Fibroblast of lung (primary cell): ENCODE results near the gene MAPKAPK3. TPM values are rescaled to one million over a fixed set of nuclear protein-coding genes. Genes with fewer than 3 reads are reported as not detected.

Experiments
- DNase-seq, 2 donors: peaks; one replicate each; pipeline versions ENCODE4 v3.0.0 to v3.0.0-alpha.2; 2010; ENCODE audit warnings: low read depth in 2 of 2
- H2AFZ ChIP-seq: 2 replicates; pipeline ENCODE4 v1.5.1; 2012; ENCODE audit warnings: low read length, control low read depth, inconsistent platforms
- H3K27ac ChIP-seq: 2 replicates; pipeline ENCODE4 v1.5.1; 2011; ENCODE audit warnings: low read length, control low read depth; ENCODE audit not compliant: insufficient read depth
- H3K27me3 ChIP-seq: 2 replicates; pipeline ENCODE4 v1.5.1; 2011; ENCODE audit warnings: mild to moderate bottlenecking, low read length; ENCODE audit not compliant: control insufficient read depth, insufficient read depth
- H3K36me3 ChIP-seq: 2 replicates; pipeline ENCODE4 v1.5.1; 2011; ENCODE audit warnings: low read length; ENCODE audit not compliant: control insufficient read depth, insufficient read depth
- H3K4me1 ChIP-seq: 2 replicates; pipeline ENCODE4 v1.5.1; 2011; ENCODE audit warnings: low read length; ENCODE audit not compliant: control insufficient read depth, insufficient read depth; ENCODE audit errors: extremely low read depth
- H3K4me2 ChIP-seq: 2 replicates; pipeline ENCODE4 v1.5.1; 2011; ENCODE audit warnings: low read length, control low read depth; ENCODE audit not compliant: insufficient read depth; ENCODE audit errors: extremely low read depth
- H3K4me3 ChIP-seq, 4 experiments: fragments of 200-600 bp in 1 of 4; sonication (generic) in 1 of 4; replicated peaks in 1 of 4; 2 replicates each; pipeline ENCODE4 v1.5.1; 2011 to 2016; ENCODE audit warnings: low read length in 4 of 4, low read depth in 3 of 4, mild to moderate bottlenecking in 3 of 4, control low read depth in 2 of 4, inconsistent platforms in 1 of 4, mixed read lengths in 1 of 4; ENCODE audit not compliant: insufficient read depth in 1 of 4; ENCODE audit errors: control extremely low read depth in 1 of 4
- H3K79me2 ChIP-seq: 2 replicates; pipeline ENCODE4 v1.5.1; 2012; ENCODE audit warnings: mild to moderate bottlenecking, low read length, inconsistent platforms; ENCODE audit not compliant: control insufficient read depth, insufficient read depth
- H3K9ac ChIP-seq: 2 replicates; pipeline ENCODE4 v1.5.1; 2011; ENCODE audit warnings: mild to moderate bottlenecking, low read length, control low read depth; ENCODE audit not compliant: insufficient read depth
- H3K9me3 ChIP-seq: 2 replicates; pipeline ENCODE4 v1.5.1; 2012; ENCODE audit warnings: low read depth, low read length; ENCODE audit not compliant: control insufficient read depth, insufficient read depth
- H4K20me1 ChIP-seq: 2 replicates; pipeline ENCODE4 v1.5.1; 2011; ENCODE audit warnings: low read length; ENCODE audit not compliant: control insufficient read depth, insufficient read depth; ENCODE audit errors: extremely low read depth
- CTCF ChIP-seq, 2 donors: IDR thresholded peaks in 1 of 2; conservative IDR thresholded peaks in 1 of 2; 1 replicate in 1 of 2; 2 replicates in 1 of 2; pipeline ENCODE4 v1.5.1; 2011 to 2012; ENCODE audit warnings: low read length in 2 of 2, control low read depth in 1 of 2, inconsistent platforms in 1 of 2, low read depth in 1 of 2, mild to moderate bottlenecking in 1 of 2
- EZH2 ChIP-seq: IDR thresholded peaks from 2 replicates; pipeline ENCODE4 v1.5.1; 2012; ENCODE audit warnings: low read length, control low read depth, mild to moderate bottlenecking; ENCODE audit errors: missing control alignments
- polyA plus RNA-seq, 2 donors: library from polyadenylated mRNA; depleted of rRNA in 1 of 2; stranded (reverse) in 1 of 2; unstranded in 1 of 2; fragments of >200 nt; gene quantifications; 2 replicates each; pipeline ENCODE4 v1.2.1, GENCODE V29; 2011 to 2012; ENCODE audit warnings: missing spikeins in 1 of 2
- total RNA-seq: library from RNA; depleted of rRNA; stranded (reverse); fragments of >200 nt; gene quantifications from 2 replicates; pipeline ENCODE4 v1.2.1, GENCODE V29; 2014

MAPKAPK3 gene
- total and polyA plus RNA-seq, 2 donors (not counting 1 experiment from before 2014, with no cell fraction given) = 34.3 to 38.4 TPM

DNA sequence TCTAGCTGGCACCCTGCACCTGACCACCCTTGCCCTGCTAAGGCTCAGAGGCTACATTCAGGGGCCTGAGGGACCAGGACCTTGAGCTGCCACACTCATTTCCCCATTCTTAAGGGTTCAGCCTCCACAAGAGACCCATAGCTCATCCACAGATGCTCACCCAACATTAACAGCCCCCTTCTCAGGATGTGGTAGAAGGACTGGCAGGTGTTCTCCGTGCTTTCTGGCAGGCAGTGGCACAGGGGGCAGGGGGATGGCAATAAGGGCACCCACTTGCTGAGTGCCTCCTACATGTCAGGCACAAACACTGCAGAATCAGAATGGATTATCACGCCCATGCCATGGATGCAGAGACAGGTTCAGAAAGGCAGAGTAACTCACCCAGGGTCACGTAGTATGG lies 9.4 kb downstream of the MAPKAPK3 start:
- no peaks in the 10 kb centered on the region for H3K9me3 ChIP-seq
- H3K79me2 ChIP-seq = no peaks in the 10 kb centered on the region
- H3K4me3 ChIP-seq = no peak overlapping the region
- no peaks in the 10 kb centered on the region for H3K27me3 ChIP-seq
- peaks cover 8% of the 10 kb centered on the region for H3K4me1 ChIP-seq
- no peaks in the 10 kb centered on the region for H3K36me3 ChIP-seq
- no peaks in the 10 kb centered on the region for H4K20me1 ChIP-seq
- H3K4me2 ChIP-seq = no peak overlapping the region
- no peak overlapping the region for H3K27ac ChIP-seq
- TF ChIP-seq CTCF (conservative IDR thresholded peaks at IDR 0.05 in 1 of 2, IDR thresholded peaks at IDR 0.05 in 1 of 2; ENCODE audit: low read depth in 1 of 2, low read length in 2 of 2) (no peak), EZH2 (no peak)
- no peak for DNase-seq
- no peak overlapping the region for H3K9ac ChIP-seq
- no peak overlapping the region for H2AFZ ChIP-seq

DNA sequence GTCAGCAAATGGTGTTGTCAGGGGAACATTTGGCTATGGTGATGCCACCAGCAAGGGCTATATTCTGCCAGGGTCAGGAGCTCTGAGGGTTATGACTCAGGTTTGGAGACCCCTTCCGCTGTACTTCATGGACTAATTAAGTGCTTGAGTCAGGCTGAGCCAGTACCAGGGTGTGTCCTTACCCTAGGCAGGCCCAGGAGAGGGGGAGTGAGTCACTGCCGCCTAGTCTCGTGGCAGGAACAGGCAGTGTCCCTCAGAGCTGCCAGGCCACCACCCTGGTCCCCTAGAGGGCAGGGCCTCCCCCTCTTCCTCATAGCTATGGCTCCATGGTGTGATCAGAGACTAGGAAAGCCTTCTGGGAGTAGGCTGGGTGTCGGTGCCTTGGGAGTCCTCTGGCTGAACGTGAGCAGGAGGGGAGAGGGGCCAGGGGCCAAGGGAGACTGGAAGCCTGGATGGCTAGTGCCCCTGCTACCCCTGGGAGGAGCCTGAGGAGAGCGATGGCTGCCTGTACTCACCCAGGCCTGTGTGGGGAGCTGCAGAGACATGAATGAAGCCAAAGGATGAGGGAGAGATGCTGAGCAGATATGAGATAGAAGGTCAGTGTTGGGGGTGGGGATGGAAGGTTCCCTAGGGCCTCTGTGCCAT lies 10.6 kb downstream of the MAPKAPK3 start:
- DNase-seq = peak; percentile 67 to 79
- no peaks in the 10 kb centered on the region for H4K20me1 ChIP-seq
- H3K4me3 ChIP-seq = no peak overlapping the region
- H3K79me2 ChIP-seq = no peaks in the 10 kb centered on the region
- no peaks in the 10 kb centered on the region for H3K36me3 ChIP-seq
- peak overlapping the region; percentile 37 for H3K4me2 ChIP-seq
- no peak overlapping the region for H2AFZ ChIP-seq
- H3K9me3 ChIP-seq = no peaks in the 10 kb centered on the region
- no peak overlapping the region for H3K9ac ChIP-seq
- TF ChIP-seq EZH2 (no peak), CTCF (conservative IDR thresholded peaks at IDR 0.05 in 1 of 2, IDR thresholded peaks at IDR 0.05 in 1 of 2; ENCODE audit: low read depth in 1 of 2, low read length in 2 of 2) (peak; percentile 31 to 41)
- peak overlapping the region; percentile 40 for H3K27ac ChIP-seq
- H3K4me1 ChIP-seq = peaks cover 8% of the 10 kb centered on the region
- H3K27me3 ChIP-seq = no peaks in the 10 kb centered on the region

GRCh38 chr3:50628601-50629000 lies 11.7 kb downstream of the MAPKAPK3 start:
- Histone ChIP-seq H3K36me3 (no peaks in the 10 kb centered on the region), H3K9ac (no peak overlapping the region), H3K4me2 (no peak overlapping the region), H2AFZ (no peak overlapping the region), H3K9me3 (no peaks in the 10 kb centered on the region), H3K27ac (no peak overlapping the region), H3K27me3 (no peaks in the 10 kb centered on the region), H4K20me1 (no peaks in the 10 kb centered on the region), H3K4me3 (no peak overlapping the region), H3K79me2 (no peaks in the 10 kb centered on the region), H3K4me1 (peaks cover 8% of the 10 kb centered on the region)
- TF ChIP-seq EZH2 (no peak), CTCF (conservative IDR thresholded peaks at IDR 0.05 in 1 of 2, IDR thresholded peaks at IDR 0.05 in 1 of 2; ENCODE audit: low read depth in 1 of 2, low read length in 2 of 2) (no peak)
- DNase-seq = no peak
